ENCODE results near the gene FBLN2. TPM values are rescaled to one million over a fixed set of nuclear protein-coding genes. Genes with fewer than 3 reads are reported as not detected.

FBLN2 gene
- total RNA-seq, 1 donor from 2014 or later = 2.2 TPM

- no peak for DNase-seq (ENCODE audit: low read depth, low spot score)
These were observed 50.3 kb downstream of the FBLN2 start for GRCh38 chr3:13598926-13599886.

GRCh38 chr3:13599887-13600450 is 51.0 kb downstream of the FBLN2 start:
- no peak for DNase-seq (ENCODE audit: low read depth, low spot score)

- no peak for DNase-seq (ENCODE audit: low read depth, low spot score)
These were observed 52.2 kb downstream of the FBLN2 start for GRCh38 chr3:13600950-13601691.

- no peak for DNase-seq (ENCODE audit: low read depth, low spot score)
These were observed 52.8 kb downstream of the FBLN2 start for GRCh38 chr3:13601692-13602080.

GRCh38 chr3:13605555-13605954 is 56.6 kb downstream of the FBLN2 start:
- DNase-seq (ENCODE audit: low read depth, low spot score) = no peak

- DNase-seq (ENCODE audit: low read depth, low spot score) = no peak
These were observed 59.1 kb downstream of the FBLN2 start for GRCh38 chr3:13607821-13608597.

- no peak for DNase-seq (ENCODE audit: low read depth, low spot score)
These were observed 60.2 kb downstream of the FBLN2 start for GRCh38 chr3:13608969-13609725.

- DNase-seq (ENCODE audit: low read depth, low spot score) = no peak
These were observed 61.2 kb downstream of the FBLN2 start for GRCh38 chr3:13610006-13610570.

- no peak for DNase-seq (ENCODE audit: low read depth, low spot score)
These were observed 62.3 kb downstream of the FBLN2 start for GRCh38 chr3:13611221-13611620.

- no peak for DNase-seq (ENCODE audit: low read depth, low spot score)
These were observed 63.9 kb downstream of the FBLN2 start for GRCh38 chr3:13612829-13613228.

- DNase-seq (ENCODE audit: low read depth, low spot score) = no peak
These were observed 64.6 kb downstream of the FBLN2 start for GRCh38 chr3:13613343-13614190.

- DNase-seq (ENCODE audit: low read depth, low spot score) = no peak
These were observed 65.7 kb downstream of the FBLN2 start for GRCh38 chr3:13614607-13615006.

GRCh38 chr3:13615019-13615528 is 66.1 kb downstream of the FBLN2 start:
- no peak for DNase-seq (ENCODE audit: low read depth, low spot score)

GRCh38 chr3:13616359-13616758 is 67.4 kb downstream of the FBLN2 start:
- DNase-seq (ENCODE audit: low read depth, low spot score) = no peak

GRCh38 chr3:13617097-13617738 is 68.3 kb downstream of the FBLN2 start:
- no peak for DNase-seq (ENCODE audit: low read depth, low spot score)

- DNase-seq (ENCODE audit: low read depth, low spot score) = no peak
These were observed 69.1 kb downstream of the FBLN2 start for GRCh38 chr3:13617981-13618380.

GRCh38 chr3:13618836-13619235 is 69.9 kb downstream of the FBLN2 start:
- no peak for DNase-seq (ENCODE audit: low read depth, low spot score)

GRCh38 chr3:13619661-13620230 is 70.8 kb downstream of the FBLN2 start:
- DNase-seq (ENCODE audit: low read depth, low spot score) = no peak
